ENCODE data around the gene GDAP2.

DNA sequence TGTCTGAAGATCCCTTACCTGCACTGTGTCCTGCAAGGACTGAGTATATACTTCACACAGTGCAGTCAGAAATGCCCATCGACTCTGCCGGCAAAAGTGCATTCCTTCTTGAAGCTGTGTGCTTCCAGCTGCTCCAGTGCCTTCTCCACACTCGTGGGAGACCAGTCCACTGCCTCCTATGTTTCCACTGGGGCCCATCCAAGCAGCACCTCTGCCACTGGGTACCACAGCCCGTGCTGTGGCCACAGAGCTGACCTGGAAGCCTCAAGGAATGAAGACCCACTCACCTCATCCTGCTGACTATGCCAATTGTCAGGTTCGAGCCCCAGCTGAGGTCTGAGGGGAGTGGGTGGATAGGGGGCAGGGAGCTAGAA, 108.1 kb downstream of the GDAP2 start:
- TF ChIP-seq, protein P1, sequence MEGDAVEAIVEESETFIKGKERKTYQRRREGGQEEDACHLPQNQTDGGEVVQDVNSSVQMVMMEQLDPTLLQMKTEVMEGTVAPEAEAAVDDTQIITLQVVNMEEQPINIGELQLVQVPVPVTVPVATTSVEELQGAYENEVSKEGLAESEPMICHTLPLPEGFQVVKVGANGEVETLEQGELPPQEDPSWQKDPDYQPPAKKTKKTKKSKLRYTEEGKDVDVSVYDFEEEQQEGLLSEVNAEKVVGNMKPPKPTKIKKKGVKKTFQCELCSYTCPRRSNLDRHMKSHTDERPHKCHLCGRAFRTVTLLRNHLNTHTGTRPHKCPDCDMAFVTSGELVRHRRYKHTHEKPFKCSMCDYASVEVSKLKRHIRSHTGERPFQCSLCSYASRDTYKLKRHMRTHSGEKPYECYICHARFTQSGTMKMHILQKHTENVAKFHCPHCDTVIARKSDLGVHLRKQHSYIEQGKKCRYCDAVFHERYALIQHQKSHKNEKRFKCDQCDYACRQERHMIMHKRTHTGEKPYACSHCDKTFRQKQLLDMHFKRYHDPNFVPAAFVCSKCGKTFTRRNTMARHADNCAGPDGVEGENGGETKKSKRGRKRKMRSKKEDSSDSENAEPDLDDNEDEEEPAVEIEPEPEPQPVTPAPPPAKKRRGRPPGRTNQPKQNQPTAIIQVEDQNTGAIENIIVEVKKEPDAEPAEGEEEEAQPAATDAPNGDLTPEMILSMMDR (IDR thresholded peaks at IDR 0.05): no peak
- no peak for TF ChIP-seq POLR2A (IDR thresholded peaks at IDR 0.05)

All from body of pancreas (tissue), 4 donors.